ENCODE measurements around the gene FAM149A.

DNA sequence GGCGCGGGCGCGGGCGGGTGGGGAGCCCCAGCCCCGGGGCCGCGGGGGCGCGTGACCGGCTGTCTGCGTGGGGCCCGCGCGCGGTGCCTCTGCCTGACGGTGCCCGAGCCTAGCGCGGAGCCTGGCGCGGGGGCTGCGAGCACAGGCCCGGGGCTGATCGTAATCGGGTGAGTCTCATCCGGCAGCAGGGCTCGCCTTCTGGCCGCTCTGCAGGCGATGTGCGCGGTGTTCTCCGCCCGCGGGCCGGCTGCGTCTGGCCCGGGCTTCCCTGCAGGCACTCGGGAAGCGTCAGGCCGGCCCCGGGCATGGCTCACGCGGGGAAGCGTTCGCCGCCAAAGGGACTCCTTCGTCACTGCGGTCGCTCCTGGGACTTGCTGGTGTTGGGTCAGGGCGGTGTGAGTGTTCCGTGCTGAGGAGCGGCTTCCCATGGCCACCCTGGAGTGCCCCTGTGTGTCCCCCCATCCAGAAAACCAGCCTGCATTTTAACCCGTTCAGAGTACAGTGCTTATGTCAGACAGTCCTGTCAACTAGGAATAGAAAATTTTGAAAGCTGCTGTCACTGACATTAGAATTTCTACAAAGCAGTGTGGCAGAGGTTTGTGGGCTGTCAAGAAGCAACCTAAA lies 40.6 kb downstream of the FAM149A start:
- TF ChIP-seq FOXA1 (IDR thresholded peaks at IDR 0.05): no peak
- no peak for TF ChIP-seq ZNF384 (IDR thresholded peaks at IDR 0.05)
- TF ChIP-seq ARNT (IDR thresholded peaks at IDR 0.05): no peak
- no peak for TF ChIP-seq NFRKB (IDR thresholded peaks at IDR 0.05)
- TF ChIP-seq BHLHE40 (IDR thresholded peaks at IDR 0.05; ENCODE audit: borderline replicate concordance): no peak
- TF ChIP-seq SP1 (IDR thresholded peaks at IDR 0.05): no peak
- TF ChIP-seq L3MBTL2 (conservative IDR thresholded peaks at IDR 0.05): peak; percentile 41; the same call in 1 of the 2 replicates
- TF ChIP-seq TARDBP (IDR thresholded peaks at IDR 0.05): no peak
- TF ChIP-seq LEF1 (IDR thresholded peaks at IDR 0.05; ENCODE audit: borderline replicate concordance): no peak
- TF ChIP-seq FOXM1 (IDR thresholded peaks at IDR 0.05; ENCODE audit: borderline replicate concordance): no peak

Measured in HEK293T (cell line).